ENCODE measurements around the gene OR5M11. TPM values are rescaled to one million over a fixed set of nuclear protein-coding genes. Genes with fewer than 3 reads are reported as not detected.

Gene OR5M11
- total RNA-seq, 1 donor from 2014 or later: not detected

DNA sequence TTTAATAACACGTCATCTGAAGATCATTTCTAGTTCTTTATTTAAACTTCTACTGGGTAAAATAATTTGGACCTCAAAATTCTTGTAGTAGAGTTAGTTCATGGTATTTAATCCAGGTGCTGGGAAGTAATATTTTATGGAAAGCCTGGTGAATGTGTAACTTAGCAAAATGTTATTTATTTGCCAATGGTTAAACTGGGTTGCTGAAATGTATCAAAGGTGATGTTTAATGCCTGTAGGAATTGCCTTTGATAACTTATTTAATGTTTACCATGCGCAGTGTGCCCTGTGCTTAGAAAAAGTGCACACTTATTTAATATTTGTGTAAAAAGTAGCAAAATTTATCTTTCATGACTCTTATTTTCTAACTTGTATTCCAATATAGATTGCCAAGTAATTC lies 11.2 kb downstream of the OR5M11 start:
- TF ChIP-seq, protein P1, sequence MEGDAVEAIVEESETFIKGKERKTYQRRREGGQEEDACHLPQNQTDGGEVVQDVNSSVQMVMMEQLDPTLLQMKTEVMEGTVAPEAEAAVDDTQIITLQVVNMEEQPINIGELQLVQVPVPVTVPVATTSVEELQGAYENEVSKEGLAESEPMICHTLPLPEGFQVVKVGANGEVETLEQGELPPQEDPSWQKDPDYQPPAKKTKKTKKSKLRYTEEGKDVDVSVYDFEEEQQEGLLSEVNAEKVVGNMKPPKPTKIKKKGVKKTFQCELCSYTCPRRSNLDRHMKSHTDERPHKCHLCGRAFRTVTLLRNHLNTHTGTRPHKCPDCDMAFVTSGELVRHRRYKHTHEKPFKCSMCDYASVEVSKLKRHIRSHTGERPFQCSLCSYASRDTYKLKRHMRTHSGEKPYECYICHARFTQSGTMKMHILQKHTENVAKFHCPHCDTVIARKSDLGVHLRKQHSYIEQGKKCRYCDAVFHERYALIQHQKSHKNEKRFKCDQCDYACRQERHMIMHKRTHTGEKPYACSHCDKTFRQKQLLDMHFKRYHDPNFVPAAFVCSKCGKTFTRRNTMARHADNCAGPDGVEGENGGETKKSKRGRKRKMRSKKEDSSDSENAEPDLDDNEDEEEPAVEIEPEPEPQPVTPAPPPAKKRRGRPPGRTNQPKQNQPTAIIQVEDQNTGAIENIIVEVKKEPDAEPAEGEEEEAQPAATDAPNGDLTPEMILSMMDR (conservative IDR thresholded peaks at IDR 0.05; ENCODE audit: low read depth, low read length): no peak

GRCh38 chr11:56522008-56522407 lies 21.0 kb downstream of the OR5M11 start:
- H3K4me3 ChIP-seq (ENCODE audit: low read depth, low read length): no peak overlapping the region
- no peak for DNase-seq (ENCODE audit: low read depth)
- TF ChIP-seq, protein P1 (conservative IDR thresholded peaks at IDR 0.05; ENCODE audit: low read depth, low read length): peak; percentile 32

More for the DNA sequence above, 11.2 kb downstream of the OR5M11 start:
- no peak overlapping the region for H3K4me3 ChIP-seq (ENCODE audit: low read depth, low read length)
- no peak for DNase-seq (ENCODE audit: low read depth)

GRCh38 chr11:56513280-56513679 lies 29.8 kb downstream of the OR5M11 start:
- no peak for DNase-seq (ENCODE audit: low read depth)
- TF ChIP-seq, protein P1 (conservative IDR thresholded peaks at IDR 0.05; ENCODE audit: low read depth, low read length): no peak
- no peak overlapping the region for H3K4me3 ChIP-seq (ENCODE audit: low read depth, low read length)

GRCh38 chr11:56509439-56509838 lies 33.6 kb downstream of the OR5M11 start:
- TF ChIP-seq, protein P1 (conservative IDR thresholded peaks at IDR 0.05; ENCODE audit: low read depth, low read length): no peak
- H3K4me3 ChIP-seq (ENCODE audit: low read depth, low read length): no peak overlapping the region
- no peak for DNase-seq (ENCODE audit: low read depth)

DNA sequence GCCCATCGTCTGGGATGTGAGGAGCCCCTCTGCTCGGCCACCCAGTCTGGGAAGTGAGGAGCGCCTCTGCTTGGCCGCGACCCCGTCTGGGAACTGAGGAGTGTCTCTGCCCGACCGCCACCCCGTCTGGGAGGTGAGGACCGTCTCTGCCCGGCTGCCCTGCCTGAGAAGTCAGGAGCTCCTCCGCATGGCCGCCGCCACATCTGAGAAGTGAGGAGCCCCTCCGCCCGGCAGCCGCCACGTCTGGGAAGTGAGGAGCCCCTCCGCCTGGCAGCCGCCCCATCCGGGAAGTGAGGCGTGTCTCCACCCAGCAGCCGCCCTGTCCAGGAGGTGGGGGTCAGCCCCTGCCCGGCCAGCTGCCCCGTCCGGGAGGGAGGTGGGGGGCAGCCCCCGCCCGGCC lies 46.0 kb downstream of the OR5M11 start:
- TF ChIP-seq, protein P1 (conservative IDR thresholded peaks at IDR 0.05; ENCODE audit: low read depth, low read length): no peak
- DNase-seq (ENCODE audit: low read depth): no peak
- no peak overlapping the region for H3K4me3 ChIP-seq (ENCODE audit: low read depth, low read length)

DNA sequence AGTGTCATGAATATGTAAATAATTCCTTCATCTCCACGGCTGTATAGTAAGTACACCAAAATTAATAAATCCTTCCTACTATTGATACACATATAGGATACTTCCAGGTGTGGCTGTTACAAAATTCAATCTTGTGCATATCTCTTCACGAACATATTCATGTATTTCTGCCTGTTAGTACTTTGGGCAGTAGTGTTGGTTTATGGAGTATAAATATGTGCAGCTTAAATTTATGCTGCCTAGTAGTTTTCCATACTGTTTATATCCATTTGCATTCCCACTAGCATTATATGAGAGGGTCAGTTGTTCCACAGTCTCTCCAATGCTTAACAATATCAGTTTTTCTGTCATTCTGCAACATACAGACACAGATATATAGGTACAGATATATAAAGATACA lies 47.9 kb downstream of the OR5M11 start:
- TF ChIP-seq, protein P1 (conservative IDR thresholded peaks at IDR 0.05; ENCODE audit: low read depth, low read length): no peak
- H3K4me3 ChIP-seq (ENCODE audit: low read depth, low read length): no peak overlapping the region
- no peak for DNase-seq (ENCODE audit: low read depth)

Other genes starting within 250 kb of the OR5M11 start
- gene OR8K3, start 228.1 kb downstream of the OR5M11 start, total RNA-seq: not detected in 2 replicates
- gene OR8K1, start 197.2 kb downstream of the OR5M11 start, total RNA-seq: not detected in 2 replicates
- gene OR8J1, start 189.0 kb downstream of the OR5M11 start, total RNA-seq: not detected in 2 replicates
- gene OR8U1, start 167.6 kb downstream of the OR5M11 start, total RNA-seq: not detected in 2 replicates
- not detected in 2 replicates for gene OR5AL1, start 130.6 kb downstream of the OR5M11 start, total RNA-seq
- not detected in 2 replicates for gene OR5M3, start 69.9 kb downstream of the OR5M11 start, total RNA-seq
- gene OR5M8, start 51.9 kb downstream of the OR5M11 start, total RNA-seq: not detected in 2 replicates
- gene OR5M10, start 34.5 kb upstream of the OR5M11 start, total RNA-seq: not detected in 2 replicates
- not detected in 2 replicates for gene OR5M1, start 71.6 kb upstream of the OR5M11 start, total RNA-seq
- not detected in 2 replicates for gene OR5AP2, start 99.2 kb upstream of the OR5M11 start, total RNA-seq
- not detected in 2 replicates for gene OR5AR1, start 120.4 kb upstream of the OR5M11 start, total RNA-seq
- gene OR9G1, start 155.8 kb upstream of the OR5M11 start, total RNA-seq: not detected in 2 replicates
- not detected in 2 replicates for gene OR9G4, start 205.4 kb upstream of the OR5M11 start, total RNA-seq